Fibroblast of the conjunctiva (primary cell): Measurements from ENCODE around the gene MTURN.
"Not testable (repeated sequence)": the region's sequence is repeated elsewhere in the genome, so short reads cannot be mapped to it uniquely, and the experiment has no call there.

ENCODE experiments used
- DNase-seq: peaks from one replicate; pipeline ENCODE4 v3.0.0-alpha.2; 2010; ENCODE audit warnings: low read depth

MTURN gene

GRCh38 chr7:30180718-30181117 is 45.9 kb downstream of the MTURN start:
- no peak for DNase-seq

- no peak for DNase-seq
Measured at GRCh38 chr7:30181211-30181610, 46.4 kb downstream of the MTURN start.

GRCh38 chr7:30181736-30182522 is 47.1 kb downstream of the MTURN start:
- no peak for DNase-seq

GRCh38 chr7:30182814-30183213 is 48.0 kb downstream of the MTURN start:
- no peak for DNase-seq

GRCh38 chr7:30183749-30184369 is 49.1 kb downstream of the MTURN start:
- no peak for DNase-seq

GRCh38 chr7:30184791-30185487 is 50.2 kb downstream of the MTURN start:
- no peak for DNase-seq

GRCh38 chr7:30185496-30185895 is 50.7 kb downstream of the MTURN start:
- DNase-seq: no peak

- DNase-seq: no peak
Measured at GRCh38 chr7:30186725-30187124, 51.9 kb downstream of the MTURN start.

GRCh38 chr7:30187513-30187912 is 52.7 kb downstream of the MTURN start:
- no peak for DNase-seq

- not testable (repeated sequence) for DNase-seq
Measured at GRCh38 chr7:30188381-30188780, 53.6 kb downstream of the MTURN start.

- no peak for DNase-seq
Measured at GRCh38 chr7:30188811-30189210, 54.0 kb downstream of the MTURN start.

GRCh38 chr7:30191809-30192208 is 57.0 kb downstream of the MTURN start:
- DNase-seq: no peak

GRCh38 chr7:30193336-30193943 is 58.7 kb downstream of the MTURN start:
- DNase-seq: no peak

- DNase-seq: no peak
Measured at GRCh38 chr7:30196408-30196807, 61.6 kb downstream of the MTURN start.

- DNase-seq: no peak
Measured at GRCh38 chr7:30197438-30197837, 62.7 kb downstream of the MTURN start.

GRCh38 chr7:30199271-30199670 is 64.5 kb downstream of the MTURN start:
- DNase-seq: no peak

GRCh38 chr7:30200591-30200990 is 65.8 kb downstream of the MTURN start:
- no peak for DNase-seq

- DNase-seq: no peak
Measured at GRCh38 chr7:30201161-30201666, 66.4 kb downstream of the MTURN start.

- DNase-seq: no peak
Measured at GRCh38 chr7:30201921-30202320, 67.1 kb downstream of the MTURN start.

GRCh38 chr7:30202671-30203070 is 67.9 kb downstream of the MTURN start:
- no peak for DNase-seq

GRCh38 chr7:30206491-30206890 is 71.7 kb downstream of the MTURN start:
- no peak for DNase-seq

GRCh38 chr7:30206942-30207341 is 72.2 kb downstream of the MTURN start:
- DNase-seq: no peak

GRCh38 chr7:30207376-30207775 is 72.6 kb downstream of the MTURN start:
- no peak for DNase-seq
